Epithelial cell of esophagus (primary cell): ENCODE results near the gene LCN10.

Experiments used
- DNase-seq: peaks from one replicate; pipeline ENCODE4 v3.0.0; 2010; ENCODE audit warnings: low read depth
- H3K4me3 ChIP-seq: 2 replicates; pipeline ENCODE4 v1.5.1; 2011; ENCODE audit warnings: mild to moderate bottlenecking, low read length, control low read depth
- CTCF ChIP-seq: IDR thresholded peaks from 2 replicates; pipeline ENCODE4 v1.5.1; 2011; ENCODE audit warnings: low read depth, mild to moderate bottlenecking, low read length, control low read depth, inconsistent platforms; ENCODE audit not compliant: insufficient read depth; ENCODE audit errors: missing control alignments

Gene LCN10

GRCh38 chr9:136696502-136696901, 46.2 kb downstream of the LCN10 start:
- no peak for TF ChIP-seq CTCF
- DNase-seq = no peak

GRCh38 chr9:136695955-136696354, 46.8 kb downstream of the LCN10 start:
- H3K4me3 ChIP-seq = no peak overlapping the region
- no peak for DNase-seq
- TF ChIP-seq CTCF = no peak

More at GRCh38 chr9:136696502-136696901, 46.2 kb downstream of the LCN10 start:
- no peak overlapping the region for H3K4me3 ChIP-seq

- TF ChIP-seq CTCF = no peak
- DNase-seq = peak; percentile 45
- no peak overlapping the region for H3K4me3 ChIP-seq
Observed at GRCh38 chr9:136695435-136695895, 47.3 kb downstream of the LCN10 start.

GRCh38 chr9:136694872-136695247, 47.9 kb downstream of the LCN10 start:
- no peak for TF ChIP-seq CTCF
- DNase-seq = no peak
- no peak overlapping the region for H3K4me3 ChIP-seq

GRCh38 chr9:136694163-136694871, 48.4 kb downstream of the LCN10 start:
- H3K4me3 ChIP-seq = no peak overlapping the region
- DNase-seq = peak; percentile 46
- peak; percentile 64 for TF ChIP-seq CTCF

- TF ChIP-seq CTCF = no peak
- no peak overlapping the region for H3K4me3 ChIP-seq
- DNase-seq = peak; percentile 91
Observed at GRCh38 chr9:136693490-136694162, 49.1 kb downstream of the LCN10 start.
